ENCODE results near the gene TESK2.

TESK2 gene

GRCh38 chr1:45503462-45504360, 12.7 kb upstream of the TESK2 start:
- no peak overlapping the region for H2AFZ ChIP-seq (ENCODE audit: low read depth)
- peaks cover 10% of the 10 kb centered on the region; the same call in 1 of the 2 replicates for H3K79me2 ChIP-seq (ENCODE audit: insufficient read depth, low read depth)
- no peak overlapping the region for H3K4me2 ChIP-seq
- H3K27me3 ChIP-seq (ENCODE audit: insufficient read depth, low read depth) = no peaks in the 10 kb centered on the region
- no peaks in the 10 kb centered on the region for H4K20me1 ChIP-seq (ENCODE audit: insufficient read depth)
- peaks cover 20% of the 10 kb centered on the region for H3K4me1 ChIP-seq (ENCODE audit: low read depth, poor library complexity, severe bottlenecking)
- no peaks in the 10 kb centered on the region for H3K36me3 ChIP-seq (ENCODE audit: insufficient read depth)
- no peak for TF ChIP-seq CTCF (conservative IDR thresholded peaks at IDR 0.05; ENCODE audit: low read depth, low read length)
- no peak overlapping the region for H3K4me3 ChIP-seq (IDR thresholded peaks at IDR 0.05; ENCODE audit: insufficient read depth, low read depth, low read length)
- no peak overlapping the region for H3K27ac ChIP-seq
- no peak overlapping the region for H3K9ac ChIP-seq

DNA sequence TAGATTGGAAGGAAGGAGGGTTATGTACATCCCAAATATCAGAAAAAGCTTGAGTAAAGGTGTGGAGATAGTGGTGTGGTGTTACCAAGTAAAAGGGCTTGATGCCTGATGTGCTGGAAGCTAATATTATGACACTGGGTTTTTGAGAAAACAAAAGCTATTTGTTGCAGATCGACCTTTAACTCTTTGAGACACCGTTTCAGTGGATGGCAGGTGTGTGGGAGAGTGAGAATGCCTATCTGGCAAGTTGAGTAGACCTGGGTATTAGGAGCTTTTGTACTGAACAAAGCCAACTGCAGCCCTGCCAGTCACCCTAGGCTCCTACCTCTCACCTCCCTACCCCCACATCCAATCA, 10.5 kb upstream of the TESK2 start:
- Histone ChIP-seq H3K36me3 (ENCODE audit: insufficient read depth) (no peaks in the 10 kb centered on the region), H3K9ac (no peak overlapping the region)

GRCh38 chr1:45499415-45499769, 8.4 kb upstream of the TESK2 start:
- H3K79me2 ChIP-seq (ENCODE audit: insufficient read depth, low read depth) = peaks cover 10% of the 10 kb centered on the region; the same call in 1 of the 2 replicates
- no peaks in the 10 kb centered on the region for H3K27me3 ChIP-seq (ENCODE audit: insufficient read depth, low read depth)
- peak overlapping the region; percentile 97 for H2AFZ ChIP-seq (ENCODE audit: low read depth)
- H3K4me3 ChIP-seq (IDR thresholded peaks at IDR 0.05; ENCODE audit: insufficient read depth, low read depth, low read length) = peak overlapping the region; percentile 85
- H4K20me1 ChIP-seq (ENCODE audit: insufficient read depth) = no peaks in the 10 kb centered on the region
- H3K9ac ChIP-seq = peak overlapping the region; percentile 64; the same call in 1 of the 2 replicates
- H3K27ac ChIP-seq = peak overlapping the region; percentile 48; the same call in 1 of the 2 replicates
- H3K4me1 ChIP-seq (ENCODE audit: low read depth, poor library complexity, severe bottlenecking) = peaks cover 24% of the 10 kb centered on the region
- peak overlapping the region; percentile 100 for H3K4me2 ChIP-seq
- no peak for TF ChIP-seq CTCF (conservative IDR thresholded peaks at IDR 0.05; ENCODE audit: low read depth, low read length)
- H3K36me3 ChIP-seq (ENCODE audit: insufficient read depth) = no peaks in the 10 kb centered on the region

More for the DNA sequence above, 10.5 kb upstream of the TESK2 start:
- Histone ChIP-seq H3K4me1 (ENCODE audit: low read depth, poor library complexity, severe bottlenecking) (peaks cover 24% of the 10 kb centered on the region), H3K4me3 (IDR thresholded peaks at IDR 0.05; ENCODE audit: insufficient read depth, low read depth, low read length) (no peak overlapping the region), H3K27ac (no peak overlapping the region), H3K4me2 (peak overlapping the region; percentile 72), H4K20me1 (ENCODE audit: insufficient read depth) (no peaks in the 10 kb centered on the region), H3K79me2 (ENCODE audit: insufficient read depth, low read depth) (peaks cover 10% of the 10 kb centered on the region; the same call in 1 of the 2 replicates), H2AFZ (ENCODE audit: low read depth) (no peak overlapping the region), H3K27me3 (ENCODE audit: insufficient read depth, low read depth) (no peaks in the 10 kb centered on the region)
- no peak for TF ChIP-seq CTCF (conservative IDR thresholded peaks at IDR 0.05; ENCODE audit: low read depth, low read length)

DNA sequence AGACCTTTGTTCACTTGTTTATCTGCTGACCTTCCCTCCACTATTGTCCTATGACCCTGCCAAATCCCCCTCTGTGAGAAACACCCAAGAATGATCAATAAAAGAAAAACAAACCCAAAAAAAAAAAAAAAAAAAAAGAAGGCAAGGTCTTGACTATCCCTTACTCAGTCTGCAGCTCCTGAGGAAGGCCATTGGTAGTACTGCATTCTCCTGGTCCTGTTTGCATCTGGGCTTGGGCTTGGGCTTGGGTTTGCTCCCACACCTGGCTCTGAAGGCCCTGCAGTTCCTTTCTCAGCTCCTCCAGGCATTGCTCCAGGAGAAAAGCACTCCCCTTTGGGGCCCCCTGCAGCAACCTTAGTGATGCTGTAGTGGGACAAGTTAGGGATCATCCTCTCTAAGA, 7.3 kb upstream of the TESK2 start:
- Histone ChIP-seq H3K27ac (no peak overlapping the region), H3K4me3 (IDR thresholded peaks at IDR 0.05; ENCODE audit: insufficient read depth, low read depth, low read length) (no peak overlapping the region), H4K20me1 (ENCODE audit: insufficient read depth) (no peaks in the 10 kb centered on the region), H2AFZ (ENCODE audit: low read depth) (no peak overlapping the region), H3K27me3 (ENCODE audit: insufficient read depth, low read depth) (no peaks in the 10 kb centered on the region), H3K79me2 (ENCODE audit: insufficient read depth, low read depth) (peaks cover 10% of the 10 kb centered on the region; the same call in 1 of the 2 replicates), H3K4me2 (no peak overlapping the region; the same call in 1 of the 2 replicates), H3K9ac (no peak overlapping the region), H3K4me1 (ENCODE audit: low read depth, poor library complexity, severe bottlenecking) (peaks cover 24% of the 10 kb centered on the region), H3K36me3 (ENCODE audit: insufficient read depth) (no peaks in the 10 kb centered on the region)
- TF ChIP-seq CTCF (conservative IDR thresholded peaks at IDR 0.05; ENCODE audit: low read depth, low read length) = no peak
